ENCODE data around the gene CAMTA1.

DNA sequence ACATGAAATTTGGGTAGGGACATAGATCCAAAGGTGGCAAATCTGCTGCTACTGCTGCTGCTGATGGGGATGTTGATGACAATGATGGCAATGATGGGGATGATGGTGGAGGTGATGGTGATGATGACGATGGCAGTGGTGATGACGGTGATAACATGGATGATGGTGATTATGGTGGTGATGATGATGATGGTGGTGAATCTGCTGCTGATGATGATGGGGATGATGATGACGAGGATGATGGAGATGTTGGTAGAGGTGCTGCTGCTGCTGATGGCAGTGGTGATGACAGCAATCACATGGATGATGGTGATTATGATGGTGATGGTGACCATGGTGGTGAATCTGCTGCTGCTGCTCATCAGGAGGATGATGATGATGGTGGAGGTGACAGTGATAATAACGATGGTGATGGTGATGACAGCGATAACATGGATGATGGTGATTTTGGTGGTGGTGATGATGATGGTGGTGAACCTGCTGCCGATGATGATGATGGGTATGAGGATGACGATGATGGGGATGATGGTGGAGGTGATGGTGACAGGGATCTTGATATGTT lies 644.9 kb downstream of the CAMTA1 start:
- TF ChIP-seq, protein P1, sequence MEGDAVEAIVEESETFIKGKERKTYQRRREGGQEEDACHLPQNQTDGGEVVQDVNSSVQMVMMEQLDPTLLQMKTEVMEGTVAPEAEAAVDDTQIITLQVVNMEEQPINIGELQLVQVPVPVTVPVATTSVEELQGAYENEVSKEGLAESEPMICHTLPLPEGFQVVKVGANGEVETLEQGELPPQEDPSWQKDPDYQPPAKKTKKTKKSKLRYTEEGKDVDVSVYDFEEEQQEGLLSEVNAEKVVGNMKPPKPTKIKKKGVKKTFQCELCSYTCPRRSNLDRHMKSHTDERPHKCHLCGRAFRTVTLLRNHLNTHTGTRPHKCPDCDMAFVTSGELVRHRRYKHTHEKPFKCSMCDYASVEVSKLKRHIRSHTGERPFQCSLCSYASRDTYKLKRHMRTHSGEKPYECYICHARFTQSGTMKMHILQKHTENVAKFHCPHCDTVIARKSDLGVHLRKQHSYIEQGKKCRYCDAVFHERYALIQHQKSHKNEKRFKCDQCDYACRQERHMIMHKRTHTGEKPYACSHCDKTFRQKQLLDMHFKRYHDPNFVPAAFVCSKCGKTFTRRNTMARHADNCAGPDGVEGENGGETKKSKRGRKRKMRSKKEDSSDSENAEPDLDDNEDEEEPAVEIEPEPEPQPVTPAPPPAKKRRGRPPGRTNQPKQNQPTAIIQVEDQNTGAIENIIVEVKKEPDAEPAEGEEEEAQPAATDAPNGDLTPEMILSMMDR (IDR thresholded peaks at IDR 0.05) = no peak
- no peak for TF ChIP-seq POLR2A (IDR thresholded peaks at IDR 0.05)
- TF ChIP-seq POLR2AphosphoS5 (IDR thresholded peaks at IDR 0.05) = no peak
- TF ChIP-seq EP300 (IDR thresholded peaks at IDR 0.05) = no peak

Data from upper lobe of left lung (tissue), 4 donors.